Esophagus muscularis mucosa (tissue), 4 donors: Measurements from ENCODE around the gene FMO1. TPM values are rescaled to one million over a fixed set of nuclear protein-coding genes. Genes with fewer than 3 reads are reported as not detected.

Source experiments
- DNase-seq: peaks from one replicate; pipeline ENCODE4 v3.0.0-alpha.2; 2017; ENCODE audit errors: extremely low spot score
- H3K27ac ChIP-seq, 4 donors: fragments of 200-600 bp; sonication (generic); replicated peaks in 1 of 4; 1 replicate in 3 of 4; 2 replicates in 1 of 4; pipeline ENCODE4 v1.5.1; 2016 to 2019; ENCODE audit warnings: mild to moderate bottlenecking in 1 of 4
- H3K27me3 ChIP-seq, 4 donors: fragments of 200-600 bp; sonication (generic); one replicate each; pipeline versions ENCODE4 v1.5.1 to v1.6.0; 2016 to 2019
- H3K36me3 ChIP-seq, 4 donors: fragments of 200-600 bp; sonication (generic); one replicate each; pipeline ENCODE4 v1.5.1; 2016 to 2019
- H3K4me1 ChIP-seq, 4 donors: fragments of 200-600 bp; sonication (generic); one replicate each; pipeline ENCODE4 v1.5.1; 2016 to 2019
- H3K4me3 ChIP-seq, 4 donors: fragments of 200-600 bp; sonication (generic); 1 replicate in 2 of 4; 2 replicates in 2 of 4; pipeline ENCODE4 v1.5.1; 2016 to 2019; ENCODE audit warnings: mild to moderate bottlenecking in 4 of 4, moderate library complexity in 1 of 4
- H3K9me3 ChIP-seq, 4 donors: fragments of 200-600 bp; sonication (generic); 1 replicate in 3 of 4; 2 replicates in 1 of 4; pipeline ENCODE4 v1.5.1; 2016 to 2019
- EP300 ChIP-seq: sonication (generic); formaldehyde crosslinking; IDR thresholded peaks from one replicate; pipeline ENCODE4 v1.6.1; 2017; ENCODE audit warnings: antibody characterized with exemption
- POLR2A ChIP-seq: fragments of 450-650 bp; IDR thresholded peaks from one replicate; pipeline ENCODE4 v1.6.1; 2017; ENCODE audit warnings: antibody characterized with exemption, moderate library complexity, mild to moderate bottlenecking, low read depth
- POLR2AphosphoS5 ChIP-seq, 2 donors: sonication (generic); formaldehyde crosslinking; IDR thresholded peaks; one replicate each; pipeline ENCODE4 v1.6.1; 2017; ENCODE audit warnings: antibody characterized with exemption in 2 of 2
- WGBS: methylation state at CpG from one replicate; pipeline ENCODE4 v1.1.5; 2018; 5-methylcytosine and 5-hydroxymethylcytosine counted together
- intact Hi-C: fragments of 100-400 bp; cut with DNase I; formaldehyde crosslinking; loops from one replicate; pipeline ENCODE4 v1.15.1; 2023
- total RNA-seq, 4 donors: library from RNA; depleted of rRNA; stranded (reverse); fragments of >200 nt; gene quantifications; one replicate each; pipeline versions ENCODE4 v1.1.0 to v1.2.1, GENCODE V29; 2016
- TF ChIP-seq, protein P1 (sequence below), 3 experiments: fragments of 200-600 bp in 2 of 3; fragments of 450-650 bp in 1 of 3; sonication (generic) in 2 of 3; IDR thresholded peaks; one replicate each; pipeline ENCODE4 v1.5.1; 2017 to 2019; ENCODE audit warnings: antibody characterized with exemption in 3 of 3, mild to moderate bottlenecking in 2 of 3, moderate library complexity in 1 of 3

The FMO1 gene
- total RNA-seq, 4 donors from 2014 or later: 0.34 TPM; not detected in 3

DNA sequence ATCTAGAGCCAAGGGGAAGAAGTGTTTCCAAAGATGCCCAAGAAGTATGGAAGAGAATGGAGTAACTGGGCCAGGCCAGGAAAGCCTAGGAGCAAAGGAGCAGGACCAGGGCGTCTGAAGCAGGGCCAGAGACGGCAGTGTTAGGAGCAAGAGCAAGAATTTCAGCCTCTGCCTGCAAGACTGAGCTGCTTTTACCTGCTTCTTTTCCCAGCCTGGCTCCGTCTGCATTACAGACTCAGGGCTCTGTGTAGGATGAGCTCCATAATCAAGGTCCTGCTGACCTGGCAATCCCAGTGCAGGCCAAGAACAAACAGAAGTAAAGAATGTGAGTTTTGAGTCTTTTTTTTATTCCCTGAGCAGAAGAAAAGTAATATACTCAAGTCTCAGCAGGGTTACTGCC is 10.1 kb downstream of the FMO1 start:
- no peak overlapping the region for H3K27ac ChIP-seq
- H3K36me3 ChIP-seq: no peaks in the 10 kb centered on the region
- no peak for DNase-seq
- H3K27me3 ChIP-seq: peaks cover 0 to 15% (median 1%) of the 10 kb centered on the region in 4 donors
- H3K9me3 ChIP-seq: no peaks in the 10 kb centered on the region
- intact Hi-C loops: no loop called here
- H3K4me1 ChIP-seq: peaks cover 0 to 13% (median 9%) of the 10 kb centered on the region in 4 donors
- 85% methylated on average over 3 of the region's 3 CpGs for whole genome bisulfite sequencing
- TF ChIP-seq POLR2AphosphoS5 (IDR thresholded peaks at IDR 0.05) (no peak), POLR2A (no peak), EP300 (no peak)
- TF ChIP-seq, protein P1, sequence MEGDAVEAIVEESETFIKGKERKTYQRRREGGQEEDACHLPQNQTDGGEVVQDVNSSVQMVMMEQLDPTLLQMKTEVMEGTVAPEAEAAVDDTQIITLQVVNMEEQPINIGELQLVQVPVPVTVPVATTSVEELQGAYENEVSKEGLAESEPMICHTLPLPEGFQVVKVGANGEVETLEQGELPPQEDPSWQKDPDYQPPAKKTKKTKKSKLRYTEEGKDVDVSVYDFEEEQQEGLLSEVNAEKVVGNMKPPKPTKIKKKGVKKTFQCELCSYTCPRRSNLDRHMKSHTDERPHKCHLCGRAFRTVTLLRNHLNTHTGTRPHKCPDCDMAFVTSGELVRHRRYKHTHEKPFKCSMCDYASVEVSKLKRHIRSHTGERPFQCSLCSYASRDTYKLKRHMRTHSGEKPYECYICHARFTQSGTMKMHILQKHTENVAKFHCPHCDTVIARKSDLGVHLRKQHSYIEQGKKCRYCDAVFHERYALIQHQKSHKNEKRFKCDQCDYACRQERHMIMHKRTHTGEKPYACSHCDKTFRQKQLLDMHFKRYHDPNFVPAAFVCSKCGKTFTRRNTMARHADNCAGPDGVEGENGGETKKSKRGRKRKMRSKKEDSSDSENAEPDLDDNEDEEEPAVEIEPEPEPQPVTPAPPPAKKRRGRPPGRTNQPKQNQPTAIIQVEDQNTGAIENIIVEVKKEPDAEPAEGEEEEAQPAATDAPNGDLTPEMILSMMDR (IDR thresholded peaks at IDR 0.05): no peak
- H3K4me3 ChIP-seq: no peak overlapping the region

DNA sequence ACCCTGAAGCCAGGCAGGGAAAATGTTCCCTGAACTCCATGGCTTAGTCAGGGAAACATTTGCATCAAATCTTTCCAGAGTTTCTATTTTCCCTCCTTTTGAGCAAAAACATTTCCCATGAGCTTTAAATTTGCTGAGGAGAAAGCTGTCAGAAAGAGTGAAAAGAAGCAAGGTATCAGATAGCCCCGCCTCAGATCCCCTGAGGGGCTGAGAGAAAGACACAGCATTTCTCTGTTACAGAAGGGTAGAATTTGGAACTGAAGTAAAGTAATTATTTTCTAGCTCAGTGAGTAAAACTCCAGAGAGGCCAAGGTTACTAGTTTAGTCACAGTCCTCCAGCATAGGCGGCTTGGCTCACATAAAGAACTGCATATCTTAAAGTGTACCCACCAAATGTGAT is 10.6 kb downstream of the FMO1 start:
- H3K4me1 ChIP-seq: peaks cover 0 to 13% (median 9%) of the 10 kb centered on the region in 4 donors
- no peak overlapping the region for H3K4me3 ChIP-seq
- H3K27ac ChIP-seq: no peak overlapping the region
- no peaks in the 10 kb centered on the region for H3K36me3 ChIP-seq
- TF ChIP-seq POLR2A (no peak), EP300 (no peak)
- TF ChIP-seq, protein P1 (IDR thresholded peaks at IDR 0.05): no peak
- DNase-seq: no peak
- H3K9me3 ChIP-seq: no peaks in the 10 kb centered on the region
- intact Hi-C loops: no loop called here
- peaks cover 0 to 10% (median 0%) of the 10 kb centered on the region in 4 donors for H3K27me3 ChIP-seq
- WGBS: 84% methylated on average over 2 of the region's 2 CpGs

DNA sequence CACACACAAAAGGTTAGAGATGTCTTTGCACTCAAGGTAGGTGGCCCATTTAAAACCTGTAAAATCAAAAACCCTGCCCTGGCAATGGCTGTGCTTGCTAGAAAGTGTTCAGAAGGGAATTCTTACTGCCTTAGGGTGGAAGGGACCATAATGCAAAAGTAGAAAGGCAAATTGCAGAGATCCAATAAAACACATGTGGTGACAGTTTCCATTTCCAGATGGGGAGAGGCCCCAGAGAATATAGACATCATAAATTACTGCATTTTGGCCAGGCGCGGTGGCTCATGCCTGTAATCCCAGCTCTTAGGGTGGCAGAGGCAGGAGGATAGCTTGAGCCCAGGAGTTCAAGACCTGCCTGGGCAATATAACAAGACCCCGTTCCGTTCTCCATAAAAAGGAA is 13.0 kb downstream of the FMO1 start:
- H3K27me3 ChIP-seq: no peaks in the 10 kb centered on the region
- TF ChIP-seq, protein P1 (IDR thresholded peaks at IDR 0.05): no peak
- no peak for TF ChIP-seq POLR2A
- TF ChIP-seq POLR2AphosphoS5 (IDR thresholded peaks at IDR 0.05): no peak
- TF ChIP-seq EP300: no peak
- no peak overlapping the region for H3K4me3 ChIP-seq
- H3K4me1 ChIP-seq: peaks cover 0 to 13% (median 9%) of the 10 kb centered on the region in 4 donors
- no peak for DNase-seq
- H3K27ac ChIP-seq: no peak overlapping the region
- intact Hi-C loops: no loop called here
- no peaks in the 10 kb centered on the region for H3K9me3 ChIP-seq
- H3K36me3 ChIP-seq: no peaks in the 10 kb centered on the region
- WGBS: 94% methylated on average over 4 of the region's 4 CpGs

DNA sequence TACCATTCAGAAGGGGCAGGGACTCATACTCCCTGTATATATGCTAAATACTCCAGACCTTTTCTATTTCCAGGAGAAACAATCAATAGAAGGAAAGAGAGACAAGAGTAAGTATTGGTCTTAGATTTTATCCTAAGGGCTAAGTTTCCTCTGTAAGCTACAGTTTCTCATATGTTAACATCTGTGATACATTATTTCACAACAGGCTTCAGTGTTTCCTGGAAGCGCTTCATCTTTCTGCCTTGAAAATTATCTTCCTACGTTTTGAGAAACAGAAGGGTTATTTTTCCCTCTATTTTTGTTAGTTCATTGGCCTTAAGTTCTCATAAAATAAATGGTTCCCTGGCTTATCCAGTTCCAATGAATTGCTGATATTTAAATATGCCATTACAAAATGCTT is 15.6 kb downstream of the FMO1 start:
- Histone ChIP-seq H3K4me1 (no peaks in the 10 kb centered on the region), H3K36me3 (no peaks in the 10 kb centered on the region), H3K27ac (no peak overlapping the region), H3K9me3 (no peaks in the 10 kb centered on the region), H3K27me3 (no peaks in the 10 kb centered on the region), H3K4me3 (no peak overlapping the region)
- DNase-seq: no peak
- 58% methylated on average over 2 of the region's 2 CpGs for WGBS
- intact Hi-C loops: no loop called here
- TF ChIP-seq POLR2AphosphoS5 (IDR thresholded peaks at IDR 0.05): no peak
- TF ChIP-seq, protein P1 (IDR thresholded peaks at IDR 0.05): no peak
- no peak for TF ChIP-seq POLR2A
- no peak for TF ChIP-seq EP300

DNA sequence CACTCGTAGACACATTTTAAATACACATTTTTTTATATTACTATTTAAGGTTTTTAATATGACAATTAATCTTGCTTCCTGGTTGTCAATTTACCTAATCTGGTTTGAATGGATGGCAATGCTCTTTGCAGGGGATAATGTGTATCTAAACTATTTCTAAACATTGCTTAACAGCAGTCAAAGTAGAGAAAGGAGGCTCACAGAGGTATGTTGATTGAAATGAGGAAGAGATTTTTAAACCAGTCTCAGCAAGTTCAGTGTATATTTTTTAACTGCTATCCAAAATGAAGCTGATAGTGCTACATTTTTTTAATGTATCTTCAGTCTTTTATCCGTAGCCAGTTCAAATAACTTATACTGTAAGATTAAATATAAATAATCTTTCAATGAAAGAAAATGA is 17.4 kb downstream of the FMO1 start:
- H3K4me3 ChIP-seq: no peak overlapping the region
- no peaks in the 10 kb centered on the region for H3K4me1 ChIP-seq
- no peak for TF ChIP-seq POLR2AphosphoS5 (IDR thresholded peaks at IDR 0.05)
- no peak for TF ChIP-seq EP300
- TF ChIP-seq POLR2A: no peak
- TF ChIP-seq, protein P1 (IDR thresholded peaks at IDR 0.05): no peak
- intact Hi-C loops: no loop called here
- H3K27me3 ChIP-seq: no peaks in the 10 kb centered on the region
- no peaks in the 10 kb centered on the region for H3K9me3 ChIP-seq
- no peak overlapping the region for H3K27ac ChIP-seq
- no peak for DNase-seq
- WGBS: 68% methylated on average over 2 of the region's 2 CpGs
- H3K36me3 ChIP-seq: no peaks in the 10 kb centered on the region
